DND-41 (cell line): ENCODE results near the gene LIPK.
A peak's percentile ranks its signal among the peaks of the same experiment; 100 is the strongest.

Source experiments
- ATAC-seq: fragments of 200-7000 bp; cut with Tn5 transposase; 3 replicates; pipeline ENCODE4 v1.9.1; 2021; ENCODE audit warnings: low read depth; ENCODE audit not compliant: insufficient read depth
- DNase-seq: peaks from one replicate; pipeline ENCODE4 v3.0.0-alpha.2; 2020
- H2AFZ ChIP-seq: 2 replicates; pipeline ENCODE4 v1.6.0; 2012; ENCODE audit warnings: low read depth, low read length
- H3K27ac ChIP-seq: 2 replicates; pipeline ENCODE4 v1.5.1; 2012; ENCODE audit warnings: low read length, inconsistent platforms
- H3K27me3 ChIP-seq: fragments of 200-600 bp; sonication (generic); 2 replicates; pipeline ENCODE4 v1.6.0; 2012; ENCODE audit warnings: low read length, mild to moderate bottlenecking, inconsistent platforms; ENCODE audit not compliant: insufficient read depth, poor library complexity
- H3K36me3 ChIP-seq: 2 replicates; pipeline ENCODE4 v1.5.1; 2012; ENCODE audit warnings: low read length, inconsistent platforms; ENCODE audit not compliant: insufficient read depth
- H3K4me1 ChIP-seq: 2 replicates; pipeline ENCODE4 v1.5.1; 2012; ENCODE audit warnings: mild to moderate bottlenecking, low read length; ENCODE audit not compliant: insufficient read depth
- H3K4me2 ChIP-seq: 2 replicates; pipeline ENCODE4 v1.6.0; 2012; ENCODE audit warnings: mild to moderate bottlenecking, moderate library complexity, low read length, inconsistent platforms; ENCODE audit not compliant: insufficient read depth
- H3K4me3 ChIP-seq, 2 experiments: fragments of 200-600 bp in 1 of 2; shearing (Covaris generic) in 1 of 2; 2 replicates each; pipeline ENCODE4 v1.5.1; 2012 to 2016; ENCODE audit warnings: inconsistent platforms in 2 of 2, low read length in 2 of 2, mild to moderate bottlenecking in 2 of 2, low read depth in 1 of 2, moderate library complexity in 1 of 2
- H3K79me2 ChIP-seq: 2 replicates; pipeline ENCODE4 v1.6.0; 2012; ENCODE audit warnings: low read length, inconsistent platforms; ENCODE audit not compliant: insufficient read depth
- H3K9ac ChIP-seq: 2 replicates; pipeline ENCODE4 v1.6.0; 2012; ENCODE audit warnings: low read depth, mild to moderate bottlenecking, inconsistent platforms, low read length, moderate library complexity
- H3K9me3 ChIP-seq: 2 replicates; pipeline ENCODE4 v1.5.1; 2012; ENCODE audit warnings: low read length, moderate library complexity, mild to moderate bottlenecking, inconsistent platforms; ENCODE audit not compliant: insufficient read depth, severe bottlenecking
- H4K20me1 ChIP-seq: 2 replicates; pipeline ENCODE4 v1.6.0; 2012; ENCODE audit warnings: low read length; ENCODE audit not compliant: insufficient read depth
- EZH2 ChIP-seq: IDR thresholded peaks from 3 replicates; pipeline ENCODE4 v1.6.1; 2012; ENCODE audit warnings: borderline replicate concordance, low read depth, mild to moderate bottlenecking, moderate library complexity, low read length, inconsistent platforms; ENCODE audit not compliant: severe bottlenecking
- TF ChIP-seq, protein P1 (sequence below): IDR thresholded peaks from 2 replicates; pipeline ENCODE4 v1.5.1; 2012; ENCODE audit warnings: borderline replicate concordance, low read length, moderate library complexity, mild to moderate bottlenecking; ENCODE audit not compliant: poor library complexity, severe bottlenecking; ENCODE audit errors: extremely low read depth

The LIPK gene

DNA sequence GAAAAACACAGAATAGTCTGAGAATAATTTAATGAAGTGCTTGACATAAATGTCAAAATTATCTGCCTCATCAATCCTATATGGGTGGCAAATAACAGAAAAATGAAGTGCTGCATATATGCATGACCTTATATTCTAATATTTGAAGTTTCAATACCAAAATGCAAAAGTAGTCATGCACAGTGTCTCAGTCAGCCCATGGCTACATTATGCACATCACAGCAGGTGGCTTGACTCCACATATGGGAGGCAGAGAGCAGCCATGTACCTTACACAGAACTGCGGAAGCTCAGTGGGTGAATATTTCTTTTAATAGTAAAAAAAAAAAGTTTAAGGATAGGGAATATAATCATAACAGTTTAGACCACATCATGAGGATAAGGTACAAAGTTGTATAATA lies 36.4 kb downstream of the LIPK start:
- Histone ChIP-seq H3K27me3 (no peaks in the 10 kb centered on the region), H3K27ac (no peak overlapping the region), H3K9ac (no peak overlapping the region), H2AFZ (no peak overlapping the region), H3K4me1 (no peaks in the 10 kb centered on the region), H3K36me3 (no peaks in the 10 kb centered on the region), H4K20me1 (no peaks in the 10 kb centered on the region), H3K4me3 (no peak overlapping the region), H3K4me2 (no peak overlapping the region), H3K79me2 (no peaks in the 10 kb centered on the region), H3K9me3 (no peaks in the 10 kb centered on the region)
- TF ChIP-seq, protein P1, sequence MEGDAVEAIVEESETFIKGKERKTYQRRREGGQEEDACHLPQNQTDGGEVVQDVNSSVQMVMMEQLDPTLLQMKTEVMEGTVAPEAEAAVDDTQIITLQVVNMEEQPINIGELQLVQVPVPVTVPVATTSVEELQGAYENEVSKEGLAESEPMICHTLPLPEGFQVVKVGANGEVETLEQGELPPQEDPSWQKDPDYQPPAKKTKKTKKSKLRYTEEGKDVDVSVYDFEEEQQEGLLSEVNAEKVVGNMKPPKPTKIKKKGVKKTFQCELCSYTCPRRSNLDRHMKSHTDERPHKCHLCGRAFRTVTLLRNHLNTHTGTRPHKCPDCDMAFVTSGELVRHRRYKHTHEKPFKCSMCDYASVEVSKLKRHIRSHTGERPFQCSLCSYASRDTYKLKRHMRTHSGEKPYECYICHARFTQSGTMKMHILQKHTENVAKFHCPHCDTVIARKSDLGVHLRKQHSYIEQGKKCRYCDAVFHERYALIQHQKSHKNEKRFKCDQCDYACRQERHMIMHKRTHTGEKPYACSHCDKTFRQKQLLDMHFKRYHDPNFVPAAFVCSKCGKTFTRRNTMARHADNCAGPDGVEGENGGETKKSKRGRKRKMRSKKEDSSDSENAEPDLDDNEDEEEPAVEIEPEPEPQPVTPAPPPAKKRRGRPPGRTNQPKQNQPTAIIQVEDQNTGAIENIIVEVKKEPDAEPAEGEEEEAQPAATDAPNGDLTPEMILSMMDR, result no peak
- TF ChIP-seq EZH2, result no peak
- DNase-seq (no peak), ATAC-seq (no peak)

DNA sequence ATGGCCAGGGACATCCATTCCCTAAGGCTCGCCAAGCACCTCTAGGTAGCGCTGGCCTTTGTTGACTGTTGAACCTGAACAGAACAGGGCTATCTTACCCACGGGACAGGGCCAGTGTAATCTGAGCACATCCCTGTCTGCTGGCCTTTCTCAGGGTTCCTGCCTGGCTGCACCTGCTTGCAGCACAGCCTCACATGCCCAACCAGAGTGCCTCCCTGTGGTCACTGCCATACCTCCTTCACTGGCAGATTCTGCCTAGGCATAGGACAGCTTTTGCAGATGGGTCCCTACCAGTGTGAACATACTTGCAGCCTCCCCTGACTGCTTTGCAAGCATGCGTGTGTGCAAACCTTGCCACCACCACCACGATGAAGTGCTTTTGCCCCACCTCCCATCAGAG lies 38.0 kb downstream of the LIPK start:
- Histone ChIP-seq H3K27ac (no peak overlapping the region), H4K20me1 (no peaks in the 10 kb centered on the region), H3K9ac (no peak overlapping the region), H3K4me3 (no peak overlapping the region), H3K4me2 (no peak overlapping the region), H3K9me3 (no peaks in the 10 kb centered on the region), H3K4me1 (no peaks in the 10 kb centered on the region), H2AFZ (no peak overlapping the region), H3K36me3 (no peaks in the 10 kb centered on the region), H3K79me2 (no peaks in the 10 kb centered on the region), H3K27me3 (no peaks in the 10 kb centered on the region)
- no peak for ATAC-seq
- no peak for TF ChIP-seq EZH2
- TF ChIP-seq, protein P1, result peak; percentile 24
- no peak for DNase-seq

DNA sequence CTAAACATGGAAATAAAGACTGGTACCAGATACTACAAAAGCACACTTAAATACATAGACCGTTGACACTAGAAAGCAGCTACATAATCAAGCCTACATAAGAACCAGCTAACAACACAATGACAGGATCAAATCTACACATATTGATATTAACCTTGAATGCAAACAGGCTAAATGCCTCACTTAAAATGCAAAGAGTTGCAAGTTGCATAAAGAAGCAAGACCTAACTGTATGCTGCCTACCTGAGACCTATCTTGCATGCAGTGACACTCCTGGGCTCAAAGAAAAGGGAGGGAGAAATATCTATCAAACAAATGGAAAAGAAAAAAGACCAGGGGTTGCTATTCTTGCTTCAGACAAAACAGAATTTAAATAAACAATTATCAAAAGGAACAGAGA lies 39.6 kb downstream of the LIPK start:
- Histone ChIP-seq H3K4me3 (no peak overlapping the region), H3K79me2 (no peaks in the 10 kb centered on the region), H3K27ac (no peak overlapping the region), H3K27me3 (no peaks in the 10 kb centered on the region), H3K36me3 (no peaks in the 10 kb centered on the region), H3K9me3 (no peaks in the 10 kb centered on the region), H4K20me1 (no peaks in the 10 kb centered on the region), H3K4me2 (no peak overlapping the region), H3K4me1 (no peaks in the 10 kb centered on the region), H2AFZ (no peak overlapping the region), H3K9ac (no peak overlapping the region)
- TF ChIP-seq, protein P1, result no peak
- TF ChIP-seq EZH2, result no peak
- DNase-seq (no peak), ATAC-seq (no peak)

DNA sequence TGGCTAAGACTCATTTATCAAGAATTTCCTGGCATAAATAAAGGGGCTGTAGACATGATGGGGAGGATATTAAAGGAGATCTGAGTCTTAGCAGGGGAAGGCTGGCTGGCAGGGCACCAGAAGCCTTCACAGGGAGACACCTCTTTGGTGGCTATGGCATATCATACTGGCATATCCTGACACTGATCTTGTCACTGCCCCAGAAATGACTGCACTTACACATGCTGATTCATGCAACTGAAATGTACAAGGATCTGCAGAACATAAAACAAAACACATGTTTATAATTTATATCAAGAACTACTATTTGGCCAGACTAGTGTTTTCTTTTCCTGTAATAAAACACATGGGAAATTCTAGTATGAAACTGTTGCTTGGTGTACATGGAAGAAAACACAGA lies 48.2 kb downstream of the LIPK start:
- H3K9me3 ChIP-seq, result no peaks in the 10 kb centered on the region
- H4K20me1 ChIP-seq, result no peaks in the 10 kb centered on the region
- H3K27me3 ChIP-seq, result peaks cover 17% of the 10 kb centered on the region
- no peak for TF ChIP-seq EZH2
- TF ChIP-seq, protein P1, result no peak
- no peak overlapping the region for H2AFZ ChIP-seq
- H3K9ac ChIP-seq, result no peak overlapping the region
- no peaks in the 10 kb centered on the region for H3K79me2 ChIP-seq
- no peak overlapping the region for H3K27ac ChIP-seq
- H3K4me1 ChIP-seq, result no peaks in the 10 kb centered on the region
- H3K36me3 ChIP-seq, result no peaks in the 10 kb centered on the region
- no peak overlapping the region for H3K4me3 ChIP-seq
- no peak overlapping the region for H3K4me2 ChIP-seq
- DNase-seq (no peak), ATAC-seq (no peak)
